HG02763 (cell line): Measurements from ENCODE around the gene WWOX.

ENCODE experiments used
- ATAC-seq: cut with Tn5 transposase; IDR thresholded peaks from one replicate; pipeline ENCODE4 v1.9.1; 2021; ENCODE audit warnings: mild to moderate bottlenecking, moderate library complexity; ENCODE audit not compliant: unreplicated experiment

Gene WWOX

DNA sequence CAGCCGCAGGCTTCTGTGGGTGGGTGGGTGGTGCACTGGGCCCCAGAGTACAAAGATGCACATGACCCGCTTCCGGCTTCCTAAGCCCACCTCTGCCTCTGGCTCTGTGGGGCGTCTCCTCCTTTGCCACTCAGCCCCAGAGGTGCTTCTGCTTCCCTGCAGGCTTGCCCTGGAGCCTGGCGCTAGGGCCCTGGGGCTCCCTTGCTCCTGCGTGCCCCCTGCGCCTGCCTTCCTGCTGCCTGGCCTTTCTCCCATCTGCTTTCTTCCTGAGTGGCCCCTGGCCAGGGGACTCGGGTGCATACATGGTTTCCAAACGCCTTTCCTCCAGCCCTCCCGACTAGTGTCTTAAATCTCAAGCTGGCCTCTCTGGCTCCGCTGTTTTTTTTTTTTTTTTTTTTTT lies 3.4 kb downstream of the WWOX start:
- ATAC-seq = no peak

DNA sequence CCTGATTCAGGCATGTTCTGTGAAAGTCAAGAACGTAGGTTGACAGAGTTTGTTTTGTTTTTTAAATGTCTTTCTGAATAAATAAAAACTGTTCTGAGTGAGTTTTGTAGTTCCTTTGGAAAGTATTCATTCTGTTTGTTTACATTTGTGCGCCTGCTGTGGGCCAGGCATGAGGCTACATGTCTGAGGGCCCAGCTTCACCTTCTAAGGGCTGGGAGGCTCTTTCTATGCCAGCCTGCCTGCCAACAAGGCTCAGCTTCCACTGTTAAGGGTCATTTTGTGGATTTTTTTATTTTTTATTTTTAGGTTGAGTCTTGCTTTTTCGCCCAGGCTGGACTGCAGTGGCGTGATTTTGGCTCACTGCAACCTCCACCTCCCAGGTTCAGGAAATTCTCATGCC lies 6.1 kb downstream of the WWOX start:
- no peak for ATAC-seq

GRCh38 chr16:78106686-78107085 lies 7.2 kb downstream of the WWOX start:
- no peak for ATAC-seq

DNA sequence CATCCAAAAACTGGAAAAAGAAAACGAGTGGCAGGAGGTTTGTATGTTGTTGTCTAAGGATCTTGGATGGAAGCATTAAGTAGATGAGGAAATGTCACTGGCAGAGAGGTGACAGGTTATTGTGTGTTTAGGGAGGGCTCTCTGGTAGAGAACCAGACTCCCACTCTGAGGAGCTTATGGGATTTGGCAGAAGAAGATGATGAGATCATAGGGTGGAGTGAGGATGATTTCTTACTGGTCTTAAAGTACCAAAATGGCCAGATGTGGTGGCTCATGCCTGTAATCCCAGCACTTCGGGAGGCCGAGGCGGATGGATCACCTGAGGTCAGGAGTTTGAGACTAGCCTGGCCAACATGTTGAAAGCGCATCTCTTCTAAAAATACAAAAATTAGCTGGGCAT lies 9.0 kb downstream of the WWOX start:
- ATAC-seq = no peak

- ATAC-seq = no peak
These were observed 13.8 kb downstream of the WWOX start for GRCh38 chr16:78113258-78113657.

GRCh38 chr16:78115659-78116058 lies 16.2 kb downstream of the WWOX start:
- ATAC-seq = no peak

DNA sequence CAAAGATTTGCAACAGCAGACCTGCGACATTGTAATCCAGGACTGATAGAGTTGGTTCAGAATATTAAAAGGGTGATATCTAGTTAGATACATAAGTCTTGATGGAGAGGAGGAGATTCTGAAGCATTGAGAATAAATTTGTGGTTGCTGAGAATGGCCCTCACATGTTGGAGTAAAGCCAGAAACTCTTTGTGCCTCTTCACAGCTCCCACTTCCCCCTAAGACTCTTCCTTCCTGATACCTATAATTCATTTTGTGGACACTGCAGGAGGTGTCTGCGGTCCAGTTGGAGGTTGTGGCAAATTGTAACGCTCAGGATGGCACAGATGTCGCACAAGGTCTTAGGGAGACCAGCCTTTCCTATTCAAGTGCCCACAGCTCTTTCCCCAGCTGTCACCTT lies 17.5 kb downstream of the WWOX start:
- ATAC-seq = no peak

DNA sequence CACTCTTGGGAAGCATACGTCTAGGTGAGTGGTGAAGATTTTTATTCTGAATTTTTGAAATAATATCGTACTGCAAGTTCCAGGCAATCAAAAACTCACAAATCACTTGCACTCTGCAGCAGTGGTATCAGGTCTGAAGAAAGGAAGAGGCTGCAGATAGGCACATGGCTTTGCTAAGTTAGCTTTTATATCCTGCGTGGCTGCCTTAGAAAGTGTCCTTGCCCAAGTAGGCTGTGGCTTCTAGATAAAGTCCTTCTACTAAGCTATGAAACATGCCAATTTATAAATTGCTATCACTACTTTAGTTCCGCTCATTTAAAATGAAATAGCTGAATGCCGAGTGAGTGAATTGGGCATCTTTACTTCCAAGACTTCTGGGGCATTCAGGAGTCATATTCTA lies 17.9 kb downstream of the WWOX start:
- ATAC-seq = no peak

DNA sequence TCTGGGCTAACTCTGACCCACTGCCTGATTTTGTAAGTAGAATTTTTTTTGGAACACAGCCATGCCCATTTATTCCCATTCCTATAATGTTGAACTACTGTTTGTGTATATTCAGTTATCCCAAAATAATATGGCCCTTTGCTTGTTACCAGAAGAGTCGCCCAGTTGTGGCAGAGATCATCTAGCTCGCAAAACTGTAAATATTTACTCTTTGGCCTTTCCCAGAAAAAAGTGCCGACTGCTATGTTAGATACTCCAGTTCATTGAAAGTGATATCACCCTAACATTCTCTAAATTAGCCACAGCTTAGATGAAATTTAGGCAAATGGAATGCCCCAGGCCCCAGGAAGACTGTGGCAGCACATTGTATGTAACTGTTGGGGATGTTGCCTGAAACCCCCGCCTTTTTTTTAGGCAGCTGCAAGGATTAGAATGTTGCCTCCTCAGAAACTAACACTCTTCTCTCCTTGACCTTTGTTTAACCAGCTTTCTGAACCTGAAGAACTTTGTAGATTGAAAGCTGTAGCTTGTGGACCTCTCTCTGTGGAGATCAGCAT lies 19.1 kb downstream of the WWOX start:
- no peak for ATAC-seq

GRCh38 chr16:78122774-78123315 lies 23.4 kb downstream of the WWOX start:
- no peak for ATAC-seq

- ATAC-seq = no peak
These were observed 25.8 kb downstream of the WWOX start for GRCh38 chr16:78125112-78125844.

GRCh38 chr16:78126662-78127061 lies 27.2 kb downstream of the WWOX start:
- ATAC-seq = no peak

DNA sequence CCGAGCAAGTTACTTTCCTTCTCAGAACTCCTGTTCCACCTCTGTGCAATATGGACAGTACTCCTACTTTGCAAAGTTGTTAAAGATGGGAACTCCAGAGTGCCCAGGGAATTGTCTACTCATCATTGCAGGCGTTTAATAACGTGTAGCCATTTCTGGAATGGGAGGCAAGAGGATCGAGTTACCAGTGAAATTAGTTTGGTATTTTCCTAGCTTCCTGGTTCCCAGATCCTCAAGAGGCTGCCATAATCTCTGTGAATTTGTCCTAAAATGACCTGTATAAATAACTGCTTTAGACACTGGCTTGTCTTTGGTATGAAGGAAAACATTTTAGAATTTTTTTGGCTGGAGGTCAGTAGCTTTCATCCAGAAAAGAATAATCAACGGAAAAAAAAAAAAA lies 27.7 kb downstream of the WWOX start:
- no peak for ATAC-seq

GRCh38 chr16:78128913-78129312 lies 29.5 kb downstream of the WWOX start:
- no peak for ATAC-seq

GRCh38 chr16:78129349-78129748 lies 29.9 kb downstream of the WWOX start:
- ATAC-seq = no peak

GRCh38 chr16:78130083-78130608 lies 30.7 kb downstream of the WWOX start:
- no peak for ATAC-seq

DNA sequence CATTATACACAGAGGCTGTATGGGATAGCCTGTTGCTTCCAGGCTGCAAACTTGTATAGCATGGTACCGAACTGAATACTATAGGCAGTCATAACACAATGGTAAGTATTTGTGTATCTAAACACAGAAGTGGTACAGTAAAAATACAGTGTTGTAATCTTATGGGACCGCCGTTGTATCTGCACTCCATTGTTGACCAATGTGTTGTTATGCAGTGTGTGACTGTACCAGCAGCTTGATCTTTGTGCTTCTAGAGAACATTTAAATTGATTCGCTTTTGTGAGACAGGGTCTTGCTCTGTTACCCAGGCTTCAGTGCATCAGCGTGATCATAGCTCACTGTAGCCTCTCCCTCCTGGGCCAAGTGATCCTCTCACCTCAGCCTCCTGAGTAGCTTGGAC lies 31.5 kb downstream of the WWOX start:
- no peak for ATAC-seq

DNA sequence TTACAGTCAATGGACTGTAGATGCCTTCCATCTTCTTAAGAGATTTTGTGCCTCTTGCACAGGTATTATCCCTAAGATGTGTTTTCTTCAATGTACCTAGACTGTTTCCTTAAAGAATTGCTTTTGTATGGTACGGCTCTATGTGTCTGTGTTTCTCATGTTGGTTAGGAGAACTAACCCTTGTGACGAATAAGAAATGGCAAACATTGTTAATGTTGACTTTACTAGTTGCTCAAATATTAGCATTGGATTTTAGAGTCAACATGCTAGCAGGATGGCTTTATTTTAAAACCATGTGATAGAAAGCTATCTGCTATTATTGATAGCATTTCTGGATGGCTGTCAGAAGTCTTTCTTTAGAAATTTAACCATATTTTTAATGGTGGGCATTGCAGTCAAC lies 34.5 kb downstream of the WWOX start:
- no peak for ATAC-seq

GRCh38 chr16:78134944-78135619 lies 35.6 kb downstream of the WWOX start:
- no peak for ATAC-seq

GRCh38 chr16:78137179-78137578 lies 37.7 kb downstream of the WWOX start:
- ATAC-seq = no peak

DNA sequence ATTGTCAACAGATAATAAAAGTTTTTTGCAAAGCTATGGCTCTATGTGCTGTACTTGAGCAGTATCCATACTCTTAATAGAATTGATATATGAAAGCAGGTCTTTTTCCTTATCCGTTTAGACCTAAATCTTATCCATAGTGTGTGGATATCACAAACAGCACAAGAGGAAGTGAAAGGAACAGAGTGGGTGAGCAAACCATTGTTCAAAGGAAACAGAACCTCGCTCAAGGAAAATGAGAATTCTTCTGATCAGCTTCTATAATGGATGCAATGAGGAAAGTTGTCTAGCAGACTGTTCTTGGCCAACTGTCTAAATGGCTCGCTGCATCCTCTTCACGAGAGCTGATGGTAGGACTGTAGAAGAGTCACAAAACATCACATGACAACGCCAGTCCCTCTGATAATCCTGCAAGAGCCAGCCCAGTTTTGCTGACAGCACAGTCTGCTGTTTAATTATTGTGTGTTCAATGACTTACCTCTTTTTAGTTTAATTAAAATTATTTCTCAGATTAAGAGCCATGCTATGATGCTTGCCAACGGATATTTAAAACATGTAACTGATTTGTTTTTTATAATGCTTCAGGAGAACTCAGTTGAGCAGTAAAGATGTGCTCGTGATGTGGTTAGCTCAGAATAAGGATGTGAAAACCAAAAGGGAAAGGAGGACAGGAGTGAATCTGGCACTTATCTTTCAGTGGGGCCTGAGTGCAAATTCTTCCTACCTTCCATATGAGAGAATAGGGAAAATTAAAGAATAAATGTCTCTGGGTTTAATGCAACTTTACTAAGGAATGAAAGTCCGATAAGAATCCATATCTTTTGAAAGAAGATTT lies 38.5 kb downstream of the WWOX start:
- ATAC-seq = no peak
